Testis (tissue), 3 donors: ENCODE results near the gene HYAL1. TPM values are rescaled to one million over a fixed set of nuclear protein-coding genes. Genes with fewer than 3 reads are reported as not detected.

ENCODE experiments used
- DNase-seq: peaks from one replicate; pipeline ENCODE4 v3.0.0-alpha.2; 2019
- H3K27ac ChIP-seq, 2 donors: fragments of 200-600 bp; sonication (generic); one replicate each; pipeline ENCODE4 v1.5.1; 2019
- H3K27me3 ChIP-seq: fragments of 200-600 bp; sonication (generic); one replicate; pipeline ENCODE4 v1.5.1; 2019
- H3K36me3 ChIP-seq: fragments of 200-600 bp; sonication (generic); one replicate; pipeline ENCODE4 v1.5.1; 2017; ENCODE audit warnings: low read depth; ENCODE audit errors: missing control alignments
- H3K4me1 ChIP-seq: fragments of 200-600 bp; sonication (generic); one replicate; pipeline ENCODE4 v1.5.1; 2019
- H3K4me3 ChIP-seq, 2 donors: fragments of 200-600 bp; sonication (generic); one replicate each; pipeline ENCODE4 v1.5.1; 2017 to 2019
- H3K9me3 ChIP-seq: fragments of 200-600 bp; sonication (generic); one replicate; pipeline ENCODE4 v1.5.1; 2017
- POLR2A ChIP-seq: fragments of 450-650 bp; IDR thresholded peaks from one replicate; pipeline ENCODE4 v1.6.1; 2017; ENCODE audit warnings: antibody characterized with exemption, mild to moderate bottlenecking, moderate library complexity
- WGBS, 2 donors: methylation state at CpG; one replicate each; pipeline ENCODE4 v1.1.5; 2018; 5-methylcytosine and 5-hydroxymethylcytosine counted together
- intact Hi-C: fragments of 100-400 bp; cut with DNase I; formaldehyde crosslinking; loops from one replicate; pipeline ENCODE4 v1.15.1; 2023; ENCODE audit warnings: low total_unique reads
- polyA plus RNA-seq: library from polyadenylated mRNA; stranded (reverse); fragments of 350-450 nt; fragmentation: Illumina TruSeq; extraction: RNeasy Lipid Tissue Mini Kit (QIAGEN cat#74804); gene quantifications from one replicate; pipeline ENCODE4 v1.2.3, GENCODE V29; 2014; ENCODE audit warnings: low read depth, low replicate concordance; ENCODE audit not compliant: insufficient read depth
- total RNA-seq, 2 donors: library from RNA; depleted of rRNA; stranded (reverse); fragments of >200 nt; gene quantifications; one replicate each; pipeline ENCODE4 v1.2.3, GENCODE V29; 2016
- TF ChIP-seq, protein P1 (sequence below), 3 experiments: fragments of 450-650 bp in 2 of 3; fragments of 200-600 bp in 1 of 3; sonication (generic) in 1 of 3; IDR thresholded peaks; one replicate each; pipeline ENCODE4 v1.5.1; 2016 to 2019; ENCODE audit warnings: antibody characterized with exemption in 3 of 3, mild to moderate bottlenecking in 2 of 3, moderate library complexity in 1 of 3

Gene HYAL1
- total and polyA plus RNA-seq, 3 donors from 2014 or later = 2.7 to 3.7 (median 3.2) TPM

DNA sequence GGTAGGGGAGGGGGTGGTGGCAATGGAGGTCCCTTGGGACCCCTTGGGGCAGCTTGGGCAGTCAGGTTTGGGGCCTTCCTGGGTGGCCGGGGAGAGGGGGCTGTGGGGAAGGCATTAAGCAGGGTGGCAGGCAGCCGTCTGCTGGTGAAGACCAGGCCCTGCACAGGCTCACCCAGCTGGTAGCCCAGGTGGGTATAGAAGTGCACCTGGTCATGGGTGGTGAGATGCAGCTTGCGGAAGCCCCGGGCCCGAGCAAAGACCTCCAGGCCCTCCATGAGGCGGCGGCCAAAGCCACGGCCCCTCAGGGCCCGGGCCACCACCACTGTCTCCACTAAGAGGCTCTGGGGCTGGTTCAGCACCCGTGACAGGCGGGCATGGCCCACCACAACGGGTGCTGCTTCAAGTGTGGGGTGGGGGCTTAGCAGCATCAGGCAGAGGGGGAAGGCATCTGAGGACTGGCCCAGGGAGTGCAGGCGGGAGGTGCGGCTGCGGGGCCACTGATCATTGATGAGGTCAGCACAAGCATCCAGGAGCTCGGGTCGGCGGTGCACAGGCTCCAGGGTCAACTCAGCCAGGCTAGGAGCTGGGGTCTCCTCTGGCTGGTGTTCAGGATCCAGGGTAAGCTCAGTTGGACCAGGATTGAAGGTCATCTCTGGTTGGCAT lies 6.5 kb downstream of the HYAL1 start:
- H3K4me1 ChIP-seq = peaks cover 21% of the 10 kb centered on the region
- H3K9me3 ChIP-seq = no peaks in the 10 kb centered on the region
- 94 to 96% methylated on average over 9 to 18 of the region's 18 CpGs for WGBS, 2 donors
- H3K4me3 ChIP-seq = no peak overlapping the region
- intact Hi-C loops = no loop called here
- H3K36me3 ChIP-seq = no peaks in the 10 kb centered on the region
- no peak for DNase-seq
- no peak overlapping the region for H3K27ac ChIP-seq
- no peaks in the 10 kb centered on the region for H3K27me3 ChIP-seq
- TF ChIP-seq, protein P1, sequence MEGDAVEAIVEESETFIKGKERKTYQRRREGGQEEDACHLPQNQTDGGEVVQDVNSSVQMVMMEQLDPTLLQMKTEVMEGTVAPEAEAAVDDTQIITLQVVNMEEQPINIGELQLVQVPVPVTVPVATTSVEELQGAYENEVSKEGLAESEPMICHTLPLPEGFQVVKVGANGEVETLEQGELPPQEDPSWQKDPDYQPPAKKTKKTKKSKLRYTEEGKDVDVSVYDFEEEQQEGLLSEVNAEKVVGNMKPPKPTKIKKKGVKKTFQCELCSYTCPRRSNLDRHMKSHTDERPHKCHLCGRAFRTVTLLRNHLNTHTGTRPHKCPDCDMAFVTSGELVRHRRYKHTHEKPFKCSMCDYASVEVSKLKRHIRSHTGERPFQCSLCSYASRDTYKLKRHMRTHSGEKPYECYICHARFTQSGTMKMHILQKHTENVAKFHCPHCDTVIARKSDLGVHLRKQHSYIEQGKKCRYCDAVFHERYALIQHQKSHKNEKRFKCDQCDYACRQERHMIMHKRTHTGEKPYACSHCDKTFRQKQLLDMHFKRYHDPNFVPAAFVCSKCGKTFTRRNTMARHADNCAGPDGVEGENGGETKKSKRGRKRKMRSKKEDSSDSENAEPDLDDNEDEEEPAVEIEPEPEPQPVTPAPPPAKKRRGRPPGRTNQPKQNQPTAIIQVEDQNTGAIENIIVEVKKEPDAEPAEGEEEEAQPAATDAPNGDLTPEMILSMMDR (IDR thresholded peaks at IDR 0.05) = no peak
- no peak for TF ChIP-seq POLR2A

DNA sequence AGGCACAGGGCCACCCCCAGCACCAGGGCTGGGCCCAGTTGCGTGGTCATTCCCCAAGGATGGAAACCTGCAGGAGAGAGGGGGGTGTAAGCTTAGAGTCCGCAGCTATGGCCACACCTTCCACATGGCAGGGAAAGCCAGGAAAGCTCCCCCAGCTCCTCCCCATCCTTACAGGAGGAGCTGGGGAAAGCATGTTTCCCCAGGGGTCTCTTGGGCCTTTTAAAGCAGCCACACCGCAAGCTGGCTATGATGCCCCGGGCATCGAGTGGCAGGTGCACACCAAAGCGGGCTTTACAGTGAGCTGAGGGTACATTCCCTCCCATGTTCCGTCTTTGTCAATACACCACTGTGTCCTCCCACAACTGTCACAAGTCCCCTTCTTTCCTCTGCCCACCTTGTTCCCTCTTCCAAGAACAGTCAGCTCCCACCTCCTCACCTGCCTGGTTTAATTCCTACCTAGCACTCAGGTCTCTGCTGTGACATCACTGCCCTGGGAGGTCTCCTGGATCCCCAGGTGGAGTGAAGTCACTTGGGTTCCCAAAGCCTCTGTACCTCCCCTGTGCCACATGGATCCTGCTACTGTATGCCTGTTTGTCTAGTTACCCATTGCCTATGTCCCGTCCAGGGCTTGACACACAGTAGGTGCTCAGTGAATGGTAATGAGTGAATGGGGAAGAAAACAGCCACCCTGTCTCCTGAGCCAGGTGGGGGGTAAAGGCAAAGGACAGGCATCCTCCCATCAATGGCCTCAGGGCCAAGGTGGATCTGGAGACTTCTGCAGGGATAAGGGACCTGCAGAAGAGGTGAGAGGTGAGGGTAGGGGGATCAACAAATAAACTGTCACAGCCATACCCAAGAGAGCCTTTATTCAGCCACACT lies 7.6 kb downstream of the HYAL1 start:
- Histone ChIP-seq H3K4me3 (no peak overlapping the region), H3K27ac (no peak overlapping the region), H3K27me3 (no peaks in the 10 kb centered on the region), H3K9me3 (no peaks in the 10 kb centered on the region), H3K4me1 (peaks cover 31% of the 10 kb centered on the region), H3K36me3 (no peaks in the 10 kb centered on the region)
- intact Hi-C loops = no loop called here
- no peak for DNase-seq
- no peak for TF ChIP-seq POLR2A
- TF ChIP-seq, protein P1 (IDR thresholded peaks at IDR 0.05) = no peak
- WGBS, 2 donors = 82 to 91% methylated on average over 8 of the region's 8 CpGs

DNA sequence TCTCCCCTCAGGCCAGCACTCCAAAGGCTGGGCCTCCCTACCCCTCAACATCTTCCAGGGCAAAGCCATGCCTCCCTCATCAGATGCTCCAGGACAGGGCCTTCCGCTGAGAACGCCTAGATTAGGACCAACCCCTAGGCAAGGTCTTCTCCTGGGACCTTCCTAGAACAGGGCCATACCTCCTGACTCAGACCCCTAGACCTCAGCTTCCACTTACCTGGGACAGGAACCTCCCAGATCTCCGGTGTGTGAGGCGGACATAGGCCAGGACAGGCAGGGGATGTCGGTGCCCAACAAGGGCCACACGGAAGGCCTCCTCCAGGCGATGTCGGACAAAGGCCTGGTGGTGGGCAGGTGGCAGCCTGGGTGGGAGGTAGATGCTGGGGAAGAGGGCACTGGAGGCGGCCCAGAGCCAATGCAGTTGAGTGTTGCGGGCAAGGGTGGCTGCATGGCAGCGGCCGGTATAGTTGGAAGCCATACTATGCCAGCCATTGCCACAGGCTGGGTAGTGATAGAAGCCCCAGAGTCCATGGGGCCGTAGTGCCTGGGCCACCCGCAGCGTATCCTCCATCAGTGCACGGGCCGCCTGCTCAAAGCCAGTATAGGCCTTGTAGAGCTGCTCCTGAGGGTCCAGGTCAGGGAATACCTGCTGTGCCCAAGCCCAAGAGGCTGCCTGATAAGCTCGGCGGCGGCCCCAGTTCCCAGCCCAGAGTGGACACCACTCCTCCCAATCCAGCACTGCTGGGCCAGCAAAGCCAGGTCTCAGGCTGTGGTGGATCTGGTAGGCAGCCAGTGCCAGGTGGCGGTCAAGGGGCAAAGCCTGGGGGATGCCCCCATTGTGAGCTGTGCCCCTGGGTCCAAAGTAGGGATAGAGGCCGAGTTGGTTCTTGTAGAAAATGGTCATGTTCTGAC lies 8.6 kb downstream of the HYAL1 start:
- WGBS, 2 donors = 92 to 93% methylated on average over 16 to 22 of the region's 22 CpGs
- no peak overlapping the region for H3K4me3 ChIP-seq
- H3K4me1 ChIP-seq = peaks cover 29% of the 10 kb centered on the region
- H3K9me3 ChIP-seq = no peaks in the 10 kb centered on the region
- no peak overlapping the region for H3K27ac ChIP-seq
- no peaks in the 10 kb centered on the region for H3K27me3 ChIP-seq
- TF ChIP-seq POLR2A = no peak
- TF ChIP-seq, protein P1 (IDR thresholded peaks at IDR 0.05) = no peak
- no peak for DNase-seq
- intact Hi-C loops = no loop called here
- H3K36me3 ChIP-seq = no peaks in the 10 kb centered on the region

DNA sequence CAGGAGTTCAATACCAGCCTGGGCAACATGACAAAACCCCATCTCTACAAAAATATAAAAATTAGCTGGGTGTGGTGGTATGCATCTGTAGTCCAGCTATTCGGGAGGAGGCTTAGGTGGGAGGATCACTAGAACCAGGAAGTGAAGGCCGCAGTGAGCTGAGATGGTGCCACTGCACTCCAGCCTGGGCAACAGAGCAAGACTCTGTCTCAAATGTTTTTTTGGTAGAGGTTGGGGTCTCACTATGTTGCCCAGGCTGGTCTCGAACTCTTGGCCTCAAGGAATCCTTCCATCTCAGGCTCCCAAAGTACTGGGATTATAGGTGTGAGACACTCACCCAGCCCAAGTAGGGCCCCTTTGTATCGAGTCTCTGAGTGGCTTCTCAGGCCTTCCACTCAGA lies 9.3 kb downstream of the HYAL1 start:
- Histone ChIP-seq H3K4me3 (no peak overlapping the region), H3K27ac (no peak overlapping the region), H3K9me3 (no peaks in the 10 kb centered on the region), H3K4me1 (peaks cover 29% of the 10 kb centered on the region), H3K36me3 (no peaks in the 10 kb centered on the region), H3K27me3 (no peaks in the 10 kb centered on the region)
- no peak for TF ChIP-seq POLR2A
- no peak for DNase-seq
- WGBS, 2 donors = 88 to 90% methylated on average over 4 of the region's 4 CpGs
- intact Hi-C loops = no loop called here
